GM12878 (cell line): ENCODE measurements around the gene LIMD2. TPM values are rescaled to one million over a fixed set of nuclear protein-coding genes. Genes with fewer than 3 reads are reported as not detected.

Source experiments
- ATAC-seq: fragments of 200-7000 bp; cut with Tn5 transposase; 3 replicates; pipeline ENCODE4 v1.9.1; 2020; ENCODE audit warnings: mild to moderate bottlenecking, moderate library complexity
- BruUV-seq: library from RNA; stranded (reverse); fragments of 400-500 nt; replicated peaks from 2 replicates; lab custom pipeline; 2021; lab: Mats Ljungman, UMichigan
- CTCF ChIA-PET: fragments of 300-600 bp; sonication (Branson Sonifier 250); formaldehyde crosslinking; extraction: SDS; loops from one replicate; lab custom pipeline; 2021; ENCODE audit warnings: inconsistent platforms; lab: Yijun Ruan, JAX
- POLR2A ChIA-PET: fragments of 350-600 bp; formaldehyde crosslinking; extraction: SDS; loops from one replicate; lab custom pipeline; 2021; ENCODE audit warnings: inconsistent platforms; lab: Charles Lee
- RAD21 ChIA-PET: fragments of 300-600 bp; sonication (Branson Sonifier 250); formaldehyde crosslinking; loops from one replicate; lab custom pipeline; 2023; ENCODE audit warnings: antibody characterized with exemption; ENCODE audit not compliant: unreplicated experiment; lab: Charles Lee
- SMC1A ChIA-PET: fragments of 300-600 bp; sonication (Branson Sonifier 250); formaldehyde crosslinking; loops from one replicate; lab custom pipeline; 2023; ENCODE audit not compliant: unreplicated experiment, uncharacterized antibody; lab: Charles Lee
- DNase-seq: peaks from one replicate; pipeline ENCODE4 v3.0.0-alpha.2; 2011; ENCODE audit warnings: low read depth, low spot score
- FAIRE-seq: peaks from 3 replicates; lab custom pipeline; 2011; peaks lifted over from hg19 to GRCh38; lab: Jason Lieb, UNC
- H2AFZ ChIP-seq: 2 replicates; pipeline ENCODE4 v1.6.0; 2011; ENCODE audit warnings: low read depth, low read length, control low read depth; ENCODE audit not compliant: control insufficient read depth
- H3K27ac ChIP-seq: 2 replicates; pipeline ENCODE4 v1.5.1; 2011; ENCODE audit warnings: control low read depth; ENCODE audit not compliant: control insufficient read depth, insufficient read depth
- H3K27me3 ChIP-seq, 2 experiments: replicated peaks in 1 of 2; 2 replicates each; pipeline versions ENCODE4 v1.6.0 to v1.6.1; 2011; ENCODE audit warnings: low read length in 1 of 2; ENCODE audit not compliant: control insufficient read depth in 2 of 2, insufficient read depth in 2 of 2
- H3K36me3 ChIP-seq, 2 experiments: 2 replicates each; pipeline ENCODE4 v1.5.1; 2011; ENCODE audit warnings: low read length in 1 of 2; ENCODE audit not compliant: control insufficient read depth in 2 of 2, insufficient read depth in 2 of 2
- H3K4me1 ChIP-seq: 2 replicates; pipeline ENCODE4 v1.6.1; 2011; ENCODE audit warnings: mild to moderate bottlenecking, low read length, moderate library complexity, mixed read lengths; ENCODE audit not compliant: control insufficient read depth, insufficient read depth
- H3K4me2 ChIP-seq: 2 replicates; pipeline ENCODE4 v1.6.0; 2011; ENCODE audit warnings: control low read depth; ENCODE audit not compliant: control insufficient read depth, insufficient read depth
- H3K4me3 ChIP-seq: fragments of 200-600 bp; sonication (generic); 2 replicates; pipeline ENCODE4 v1.5.1; 2016
- H3K79me2 ChIP-seq: 2 replicates; pipeline ENCODE4 v1.6.0; 2011; ENCODE audit warnings: low read length; ENCODE audit not compliant: control insufficient read depth, insufficient read depth
- H3K9ac ChIP-seq: 2 replicates; pipeline ENCODE4 v1.8.0; 2011; ENCODE audit warnings: low read length, control low read depth, mixed read lengths; ENCODE audit not compliant: control insufficient read depth, insufficient read depth
- H3K9me3 ChIP-seq: replicated peaks from 3 replicates; pipeline ENCODE4 v1.5.1; 2011; ENCODE audit warnings: mild to moderate bottlenecking, low read length; ENCODE audit not compliant: control insufficient read depth, insufficient read depth
- H4K20me1 ChIP-seq: 2 replicates; pipeline ENCODE4 v1.6.0; 2011; ENCODE audit not compliant: control insufficient read depth, insufficient read depth
- BACH1 ChIP-seq: fragments of 450-650 bp; IDR thresholded peaks from 2 replicates; pipeline ENCODE4 v1.6.1; 2017; ENCODE audit warnings: mild to moderate bottlenecking, borderline replicate concordance
- CREB1 ChIP-seq: IDR thresholded peaks from 2 replicates; pipeline ENCODE4 v1.6.1; 2012; ENCODE audit warnings: low read depth, mild to moderate bottlenecking, inconsistent platforms
- MYC ChIP-seq: IDR thresholded peaks from 2 replicates; pipeline ENCODE4 v1.6.1; 2011; ENCODE audit warnings: mild to moderate bottlenecking, low read length, moderate library complexity, inconsistent platforms; ENCODE audit not compliant: insufficient read depth, insufficient replicate concordance, insufficient read length, severe bottlenecking
- RFX5 ChIP-seq: IDR thresholded peaks from 2 replicates; pipeline ENCODE4 v1.6.1; 2011; ENCODE audit warnings: low read depth, low read length, improper control_type of control experiment
- SREBF2 ChIP-seq: IDR thresholded peaks from 2 replicates; pipeline ENCODE4 v1.6.1; 2012; ENCODE audit warnings: mild to moderate bottlenecking, low read length
- ZNF622 ChIP-seq: fragments of 450-650 bp; IDR thresholded peaks from 2 replicates; pipeline ENCODE4 v1.6.1; 2017; ENCODE audit warnings: mild to moderate bottlenecking, inconsistent platforms
- WGBS: methylation state at CpG from one replicate; pipeline ENCODE4 v1.1.6; 2016; ENCODE audit warnings: low lambda C conversion rate; ENCODE audit not compliant: insufficient replicate concordance, insufficient coverage; ENCODE audit errors: missing lambda C conversion rate; 5-methylcytosine and 5-hydroxymethylcytosine counted together
- in situ Hi-C: fragments of 300-500 bp; cut with MboI; formaldehyde crosslinking; loops from 9 replicates; pipeline ENCODE4 v1.14.3; 2018; ENCODE audit warnings: mixed read lengths
- intact Hi-C: fragments of 100-400 bp; cut with micrococcal nuclease; formaldehyde crosslinking; loops from one replicate; pipeline ENCODE4 v1.14.2; 2022; ENCODE audit not compliant: unreplicated experiment
- polyA plus RNA-seq, 11 experiments: library from polyadenylated mRNA; depleted of rRNA in 4 of 11; unstranded in 6 of 11; stranded (reverse) in 5 of 11; fragments of >200 nt; fragmentation: Nextera tagmentation in 4 of 11; fragmentation: Illumina TruSeq in 1 of 11; extraction: Ambion mirVana in 4 of 11; extraction: Trizol in 1 of 11; gene quantifications; 1 replicate in 1 of 11; 2 replicates in 10 of 11; pipeline versions ENCODE4 v1.2.1 to v1.2.3, GENCODE V29; 2011 to 2016; ENCODE audit warnings: inconsistent platforms in 2 of 11, missing spikeins in 2 of 11, low read depth in 1 of 11
- total RNA-seq, 4 experiments: library from RNA; depleted of rRNA in 3 of 4; stranded (reverse); fragments of >200 nt in 3 of 4; fragmentation: Illumina TruSeq in 1 of 4; extraction: Trizol in 1 of 4; gene quantifications; 2 replicates each; pipeline versions ENCODE4 v1.2.1 to v1.2.3, GENCODE V29; 2013 to 2021

The LIMD2 gene
- total and polyA plus RNA-seq, 10 of the 15 experiments (the other 5 are each of a cell fraction or from before 2014, with no cell fraction given): 1.1 to 339 (median 181) TPM

DNA sequence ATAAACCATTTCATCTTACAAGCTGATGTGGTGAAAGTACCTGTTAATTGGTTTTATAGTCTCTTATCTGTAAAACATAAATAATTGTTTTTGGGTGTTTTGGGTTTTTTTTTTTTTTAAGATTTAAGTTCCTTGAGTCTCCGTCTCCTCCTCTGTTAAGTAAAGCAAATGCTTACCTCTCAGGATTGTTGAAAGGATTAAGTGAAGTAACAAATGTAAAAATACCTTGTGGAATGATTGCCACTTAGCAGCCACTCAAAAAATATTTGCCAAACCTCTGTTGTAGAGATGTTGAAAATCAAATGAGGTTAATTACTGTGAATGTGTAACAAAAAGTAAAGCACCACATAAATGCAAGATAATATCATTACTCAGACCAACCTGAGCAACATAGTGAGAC is 19.2 kb downstream of the LIMD2 start (continued):
- TF ChIP-seq CREB1: no peak
- TF ChIP-seq RFX5: no peak
- no peak for TF ChIP-seq ZNF622

DNA sequence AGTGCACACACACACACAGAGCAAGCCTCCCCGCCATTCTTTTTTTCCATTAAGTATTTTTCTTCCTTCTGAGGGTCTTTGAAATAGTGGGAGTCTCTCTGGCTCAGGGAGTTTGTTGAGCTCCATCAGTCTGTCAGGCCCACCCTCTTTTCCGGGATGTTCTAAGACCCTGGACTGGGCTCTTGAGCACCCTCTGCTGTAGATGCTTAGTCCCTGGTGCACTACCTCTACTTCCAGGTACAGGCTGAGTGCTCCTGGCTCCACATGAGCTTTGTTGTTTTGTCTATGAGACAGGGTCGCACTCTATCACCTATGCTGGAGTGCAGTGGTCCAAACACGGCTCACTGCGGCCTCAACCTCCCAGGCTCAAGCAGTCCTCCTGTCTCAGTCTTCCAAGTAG is 20.7 kb downstream of the LIMD2 start:
- TF ChIP-seq BACH1 (no peak), MYC (no peak), SREBF2 (no peak)

More for the DNA sequence above, 20.7 kb downstream of the LIMD2 start:
- Histone ChIP-seq H3K4me1 (no peaks in the 10 kb centered on the region), H3K79me2 (no peaks in the 10 kb centered on the region), H3K4me3 (no peak overlapping the region), H3K9me3 (no peaks in the 10 kb centered on the region), H3K27me3 (no peaks in the 10 kb centered on the region), H4K20me1 (no peaks in the 10 kb centered on the region), H3K4me2 (no peak overlapping the region), H3K27ac (no peak overlapping the region), H3K36me3 (peaks cover 3 to 12% of the 10 kb centered on the region in 2 experiments), H2AFZ (no peak overlapping the region), H3K9ac (no peak overlapping the region)
- ChIA-PET SMC1A (interaction anchor here (0.6 to 1.2 kb wide), 2 partner anchors 116 to 253 kb away, joined by 3 read pairs; no protein-coding TSS in a partner anchor), RAD21 (interaction anchor here (1.5 kb wide), 1 partner anchor 254 kb away, joined by 3 read pairs; no protein-coding TSS in a partner anchor), CTCF (interaction anchor here (1.0 to 1.7 kb wide), 3 partner anchors 43 to 254 kb away, joined by 3 to 5 read pairs (median 4); no protein-coding TSS in a partner anchor), POLR2A (no interaction called here)
- no peak for ATAC-seq
- 96% methylated on average over 5 of the region's 5 CpGs for WGBS
- in situ Hi-C loops: no loop called here
- no TSS peak for BruUV-seq
- DNase-seq: no peak
- no peak for FAIRE-seq
- intact Hi-C loops: no loop called here
